HG02870 (cell line): ENCODE results near the gene SUN1.

Experiments
- ATAC-seq: cut with Tn5 transposase; IDR thresholded peaks from one replicate; pipeline ENCODE4 v1.9.1; 2021; ENCODE audit warnings: mild to moderate bottlenecking, moderate library complexity; ENCODE audit not compliant: unreplicated experiment

Gene SUN1

GRCh38 chr7:875476-876076 lies 43.3 kb downstream of the SUN1 start:
- ATAC-seq = no peak

DNA sequence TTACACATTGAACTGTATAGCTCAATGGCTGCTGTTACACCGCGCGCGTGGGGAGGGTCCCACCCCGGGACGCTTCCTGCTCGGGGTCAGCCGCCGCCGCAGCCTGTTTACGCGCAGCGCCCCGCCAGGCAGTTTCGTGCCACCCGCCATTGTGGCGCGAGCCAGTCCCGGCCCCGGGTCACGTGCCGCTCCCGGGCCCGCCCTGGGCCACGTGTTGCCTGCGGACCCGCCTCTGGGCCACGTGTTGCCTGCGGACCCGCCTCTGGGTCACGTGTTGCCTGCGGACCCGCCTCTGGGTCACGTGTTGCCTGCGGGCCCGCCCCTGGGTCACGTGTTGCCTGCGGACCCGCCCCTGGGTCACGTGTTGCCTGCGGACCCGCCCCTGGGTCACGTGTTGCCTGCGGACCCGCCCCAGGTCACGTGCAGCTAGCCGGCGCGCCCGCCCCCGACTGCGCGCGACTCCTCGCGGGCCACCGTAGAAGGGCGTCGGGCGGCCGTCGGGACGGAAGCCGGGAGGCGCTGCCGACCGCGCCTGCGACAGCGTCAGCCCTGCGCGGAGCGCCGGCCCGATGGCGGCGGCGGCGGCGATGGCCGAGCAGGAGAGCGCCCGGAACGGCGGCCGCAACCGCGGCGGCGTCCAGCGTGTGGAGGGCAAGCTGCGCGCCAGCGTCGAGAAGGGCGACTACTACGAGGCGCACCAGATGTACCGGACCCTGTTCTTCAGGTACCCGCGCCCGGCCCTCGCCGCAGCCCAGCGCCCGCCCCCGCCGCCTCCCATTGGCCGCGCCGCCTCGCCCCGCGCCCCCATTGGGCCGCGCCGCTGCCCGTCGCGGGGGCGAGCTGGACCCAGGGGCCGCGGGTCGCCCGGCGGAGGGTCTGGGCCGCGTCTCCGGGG lies 44.0 kb downstream of the SUN1 start, which contains the start of gene GET4:
TSS of gene GET4 (plus strand) at position 478 of the 895 bp plus-strand sequence. CDS start at position 570, 92 bp downstream.
- ATAC-seq = peak; percentile 67

GRCh38 chr7:876972-877311 lies 44.7 kb downstream of the SUN1 start:
- ATAC-seq = peak; percentile 25

DNA sequence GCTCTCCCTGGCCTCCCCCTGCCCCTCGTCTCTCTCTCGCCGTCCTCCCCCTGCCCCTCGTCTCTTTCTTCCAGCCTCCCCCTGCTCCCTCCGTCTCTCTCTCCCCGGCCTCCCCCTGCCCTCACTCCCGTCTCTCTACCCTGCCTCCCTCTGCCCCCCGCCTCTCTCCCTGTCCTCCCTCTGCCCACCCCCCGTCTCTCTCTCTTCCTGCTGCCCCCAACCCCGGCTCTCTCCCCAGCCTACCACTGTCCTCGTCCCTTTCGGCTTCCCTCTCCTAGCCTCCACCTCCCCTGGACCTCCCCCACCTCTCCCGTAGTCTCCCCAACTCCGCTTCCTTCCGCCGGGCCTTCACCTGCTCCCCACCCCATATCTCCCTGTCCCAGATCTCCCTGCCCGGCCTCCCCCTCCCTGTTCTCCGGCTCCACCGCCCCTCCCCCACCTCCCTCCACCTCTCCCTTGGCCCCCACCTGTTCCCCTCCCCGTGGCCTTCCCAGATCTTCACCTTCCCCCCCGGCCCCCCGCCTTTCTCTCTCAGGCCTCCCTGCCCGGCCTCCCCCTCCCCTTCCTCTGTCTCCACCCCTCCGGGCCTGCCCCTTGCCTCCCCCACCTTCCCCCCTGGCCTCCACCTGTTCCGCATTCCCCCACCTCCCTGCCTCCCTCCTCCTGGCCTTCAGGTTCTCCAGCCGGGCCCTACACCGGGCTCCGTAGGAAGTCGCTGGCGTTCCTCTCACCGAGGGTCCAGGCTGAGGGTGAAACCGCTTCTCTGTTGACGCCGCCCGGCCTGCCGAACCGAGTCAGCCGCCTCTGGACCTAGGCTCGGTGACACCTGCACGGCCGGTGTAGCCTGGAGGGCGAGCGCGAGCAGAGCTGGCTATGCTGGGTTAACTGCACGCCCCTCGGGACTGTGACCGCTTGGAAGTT lies 45.3 kb downstream of the SUN1 start:
- ATAC-seq = no peak

DNA sequence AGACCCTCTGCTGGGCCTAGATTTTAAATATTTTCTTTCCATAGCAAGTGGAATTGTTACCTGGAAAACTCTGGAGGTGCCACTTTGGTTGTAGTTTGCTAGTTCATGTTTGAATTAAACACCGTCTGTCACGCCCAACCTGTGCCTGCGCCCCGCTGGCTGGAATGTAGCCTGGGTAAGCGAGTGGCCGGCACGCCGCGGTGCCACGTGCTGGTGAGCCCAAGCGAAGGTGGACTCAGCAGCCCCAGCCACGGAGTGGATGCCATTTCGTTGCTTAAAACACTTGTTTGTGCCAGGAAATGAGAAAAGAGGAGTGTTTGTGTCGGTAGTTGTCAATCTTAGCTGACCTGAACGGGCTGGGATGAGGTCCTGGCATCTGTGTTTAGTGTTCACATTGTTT lies 46.8 kb downstream of the SUN1 start:
- no peak for ATAC-seq

DNA sequence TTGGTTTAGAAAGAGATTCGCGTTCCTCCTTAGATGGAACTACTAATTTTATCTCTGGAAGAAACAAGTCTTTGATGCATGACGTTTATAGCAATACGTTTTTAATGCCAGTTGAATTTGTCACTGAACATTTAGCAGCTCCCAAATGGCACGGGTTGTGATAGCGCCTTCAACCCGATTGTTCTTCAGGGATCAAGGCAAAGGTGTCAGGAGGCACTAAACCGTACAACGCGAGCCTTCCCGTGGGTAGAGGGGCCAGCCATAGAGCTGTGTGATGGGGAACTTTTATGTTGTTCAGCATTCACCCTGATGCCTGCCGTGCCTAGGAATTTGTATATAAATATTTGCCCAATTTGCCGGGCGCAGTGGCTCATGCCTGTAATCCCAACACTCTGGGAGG lies 47.4 kb downstream of the SUN1 start:
- ATAC-seq = no peak

DNA sequence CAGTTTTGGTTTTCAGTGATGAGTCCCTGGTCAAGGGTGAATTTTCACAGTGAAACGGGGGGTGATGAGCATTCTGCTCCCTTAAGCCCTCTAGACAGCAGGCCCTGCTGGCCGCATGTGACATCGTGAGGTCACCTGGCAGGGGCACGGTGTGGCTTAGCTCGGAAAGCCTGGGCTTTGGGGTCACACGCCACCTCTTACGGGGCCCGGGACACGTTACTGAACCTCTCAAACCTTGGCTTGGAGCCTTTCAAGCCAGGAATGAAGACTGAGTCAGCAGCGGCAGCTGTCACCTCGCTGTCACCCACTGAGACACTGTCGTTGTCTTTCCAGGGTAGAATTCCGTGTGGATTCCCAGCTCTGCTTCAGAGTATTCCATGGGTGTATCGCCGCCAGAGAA lies 48.2 kb downstream of the SUN1 start:
- no peak for ATAC-seq

GRCh38 chr7:881441-882234 lies 49.4 kb downstream of the SUN1 start:
- ATAC-seq = no peak

- no peak for ATAC-seq
Measured at GRCh38 chr7:882336-883035, 50.2 kb downstream of the SUN1 start.

- ATAC-seq = no peak
Measured at GRCh38 chr7:883055-884021, 51.1 kb downstream of the SUN1 start.

DNA sequence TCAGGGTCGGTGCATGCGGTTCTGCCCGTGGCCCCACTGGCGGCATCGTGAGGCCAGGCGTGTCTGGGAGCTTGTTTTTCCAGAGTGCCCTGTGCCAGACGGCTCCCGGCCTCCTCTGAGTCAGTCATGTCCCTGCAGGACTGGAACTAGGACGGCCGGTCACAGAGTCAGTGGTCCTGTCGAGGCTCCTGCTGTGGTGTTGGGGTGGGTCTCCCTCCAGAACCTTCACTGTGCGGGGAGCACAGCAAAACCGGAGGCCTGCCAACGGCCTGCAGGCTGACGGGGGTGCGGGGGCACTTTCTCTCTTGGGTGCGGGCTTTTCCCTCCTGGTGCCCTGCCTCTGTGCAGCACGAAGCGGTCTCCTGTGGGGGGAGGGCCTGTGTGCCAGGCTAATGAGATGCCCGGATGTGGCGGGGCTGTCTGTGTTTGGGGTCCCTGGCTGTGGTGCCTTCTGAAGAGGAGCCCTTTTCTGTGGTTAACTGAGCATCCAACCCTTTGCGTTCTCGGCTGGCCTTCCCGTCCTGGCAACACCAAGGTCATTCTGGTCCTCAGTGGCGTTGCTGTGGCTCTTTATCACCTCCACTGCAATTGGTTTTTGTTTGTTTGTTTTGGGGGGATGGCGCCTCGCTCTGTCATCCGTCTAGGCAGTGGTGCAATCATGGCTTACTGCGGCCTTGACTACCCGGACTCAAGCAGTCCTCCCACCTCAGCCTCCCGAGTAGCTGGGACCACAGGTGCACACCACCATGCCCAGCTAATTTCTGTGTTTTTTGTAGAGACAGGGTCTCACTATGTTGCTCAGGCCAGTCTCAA lies 52.1 kb downstream of the SUN1 start:
- no peak for ATAC-seq

DNA sequence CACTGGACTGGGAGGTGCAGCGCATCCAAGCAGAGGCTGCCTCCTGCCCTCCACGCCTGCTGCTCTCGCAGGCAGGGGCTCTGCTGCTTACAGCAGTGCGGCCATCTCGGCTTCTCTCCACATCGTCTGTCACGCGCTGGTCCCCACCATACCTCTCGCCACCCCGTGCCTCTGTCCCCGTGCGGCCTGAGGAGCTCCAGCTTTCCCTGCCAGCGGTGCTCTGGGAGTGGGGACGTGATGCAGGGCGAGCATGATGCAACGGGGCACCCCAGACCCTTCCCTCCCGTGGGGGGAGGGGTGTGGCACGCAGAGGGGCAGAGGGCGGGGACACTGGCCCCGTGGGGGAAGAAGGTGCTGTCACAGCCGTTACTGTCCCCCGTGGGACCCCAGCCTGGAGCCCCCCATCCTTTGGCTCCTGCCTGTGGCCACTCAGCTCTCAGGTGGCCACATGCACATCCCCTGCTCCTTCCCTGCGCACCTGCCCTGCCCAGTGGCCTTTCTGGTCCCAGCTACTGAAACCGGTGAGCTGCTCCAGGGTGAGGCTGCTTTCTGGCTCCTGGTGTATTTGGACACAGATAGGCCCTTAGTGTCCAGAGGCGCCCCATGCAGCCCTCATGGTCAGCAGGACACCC lies 53.1 kb downstream of the SUN1 start:
- ATAC-seq = no peak

DNA sequence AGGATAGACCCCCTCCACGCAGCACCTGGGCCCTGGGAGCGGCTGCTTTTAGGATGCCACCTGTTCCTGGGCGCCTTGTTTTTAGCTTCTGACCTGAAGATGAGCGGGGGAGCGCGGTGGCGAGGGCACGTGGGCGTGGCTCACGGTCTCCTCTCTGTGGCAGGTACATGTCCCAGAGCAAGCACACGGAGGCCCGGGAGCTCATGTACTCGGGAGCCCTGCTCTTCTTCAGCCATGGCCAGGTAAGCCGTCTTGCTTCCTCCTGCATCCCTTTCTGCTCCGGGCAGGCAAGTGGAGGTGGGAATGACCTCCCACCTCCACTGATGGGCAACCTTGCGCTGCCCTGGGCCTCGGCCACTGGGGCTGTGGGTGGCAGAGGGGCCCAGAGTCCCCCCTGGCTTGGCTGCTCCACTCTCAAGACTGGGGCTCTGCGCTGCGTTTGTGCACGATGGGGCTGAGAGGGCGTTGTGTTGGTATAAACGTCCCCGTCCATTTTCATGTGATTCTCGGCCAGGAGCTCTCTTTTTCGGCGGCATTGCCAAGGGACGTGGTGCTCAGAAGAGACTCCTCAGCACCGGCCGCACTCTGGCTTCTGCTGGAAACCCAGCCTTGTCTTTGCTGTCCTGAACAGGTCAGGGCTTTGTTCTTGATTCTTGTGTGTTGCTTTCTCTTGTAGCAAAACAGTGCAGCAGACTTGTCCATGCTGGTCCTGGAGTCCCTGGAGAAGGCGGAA lies 53.8 kb downstream of the SUN1 start:
- no peak for ATAC-seq

- ATAC-seq = no peak
Measured at GRCh38 chr7:886626-887487, 54.6 kb downstream of the SUN1 start.

- no peak for ATAC-seq
Measured at GRCh38 chr7:887488-887820, 55.2 kb downstream of the SUN1 start.
